HL-60/S4 treated with retinoic acid at 250 ng/mL for 4 days and 3 days (cell line): Measurements from ENCODE around the gene COX17.

Experiments used
- in situ Hi-C: fragments of 300-500 bp; cut with MboI; formaldehyde crosslinking; loops from 2 replicates; pipeline ENCODE4 v1.7.0; 2022; ENCODE audit warnings: low sequenced_read_pairs

COX17 gene

DNA sequence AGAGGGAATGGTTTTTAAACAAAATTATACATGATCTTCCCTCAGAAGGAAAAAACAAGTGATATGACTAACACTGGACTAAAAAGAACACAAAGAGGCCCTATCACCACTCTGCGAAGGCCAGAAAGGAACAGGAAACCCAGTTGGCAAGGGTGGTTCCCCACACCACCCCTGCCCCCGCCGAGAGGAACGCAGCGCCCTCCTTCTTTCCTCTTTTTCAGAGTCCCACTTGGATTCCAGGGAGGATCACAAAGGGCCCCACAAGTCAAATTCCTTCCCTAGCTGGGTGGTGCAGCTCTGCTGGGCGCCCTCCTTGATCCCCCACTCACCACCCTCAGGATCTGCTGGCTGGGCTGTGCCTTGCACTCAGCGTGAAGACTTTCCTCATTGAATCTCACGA is 49.7 kb downstream of the COX17 start:
- in situ Hi-C loops = no loop called here

- in situ Hi-C loops = no loop called here
Measured at GRCh38 chr3:119626196-119626595, 51.0 kb downstream of the COX17 start.

- in situ Hi-C loops = no loop called here
Measured at GRCh38 chr3:119625451-119626153, 51.6 kb downstream of the COX17 start.

DNA sequence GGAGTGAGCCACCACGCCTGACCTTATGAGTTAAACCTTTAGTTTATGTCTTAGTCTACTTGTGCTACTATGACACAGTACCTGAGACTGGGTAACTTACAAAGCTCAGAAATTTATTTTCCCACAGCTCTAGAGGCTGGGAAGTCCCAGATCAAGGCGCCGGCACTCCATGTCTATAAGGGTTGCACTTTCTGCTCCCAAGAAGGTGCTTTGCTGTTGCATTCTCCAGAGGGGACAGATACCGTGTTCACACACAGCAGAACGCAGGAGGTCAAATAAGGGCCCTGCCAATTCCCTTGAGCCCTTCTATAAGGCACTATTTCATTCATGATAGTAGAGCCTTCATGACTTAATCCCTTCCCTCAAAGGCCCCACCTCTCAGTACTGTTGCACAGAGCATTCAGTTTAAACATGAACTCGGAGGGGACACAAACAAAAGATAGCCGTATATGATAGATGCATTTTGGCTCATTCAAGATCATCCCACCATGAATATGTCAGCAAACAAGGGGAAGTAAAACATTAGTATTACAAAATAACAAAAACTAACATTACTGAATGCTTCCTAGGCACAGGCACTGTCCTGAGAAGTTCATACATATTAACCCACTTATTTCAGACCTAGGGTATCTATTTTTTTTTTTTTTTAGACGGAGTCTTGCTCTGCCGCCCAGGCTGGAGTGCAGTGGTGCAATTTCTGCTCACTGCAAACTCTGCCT is 53.0 kb downstream of the COX17 start:
- in situ Hi-C loops = no loop called here

GRCh38 chr3:119620899-119621298 is 56.3 kb downstream of the COX17 start:
- in situ Hi-C loops = no loop called here
